Right cardiac atrium (tissue), 5 donors: Measurements from ENCODE around the gene SPG11. TPM values are rescaled to one million over a fixed set of nuclear protein-coding genes. Genes with fewer than 3 reads are reported as not detected.
"Not testable (repeated sequence)": the region's sequence is repeated elsewhere in the genome, so short reads cannot be mapped to it uniquely, and the experiment has no call there.

Experiments
- ATAC-seq, 2 donors: fragments of 200-7000 bp; cut with Tn5 transposase; one replicate each; pipeline versions ENCODE4 v1.8.0 to v1.9.1; 2020; ENCODE audit warnings: moderate library complexity in 2 of 2, mild to moderate bottlenecking in 1 of 2
- DNase-seq, 3 donors: peaks; one replicate each; pipeline ENCODE4 v3.0.0-alpha.2; 2020
- H3K27ac ChIP-seq: one replicate; pipeline ENCODE4 v1.5.1; 2013; ENCODE audit warnings: mild to moderate bottlenecking, low read length, control low read depth, moderate library complexity
- H3K27me3 ChIP-seq: one replicate; pipeline ENCODE4 v1.6.1; 2013; ENCODE audit not compliant: control insufficient read depth, insufficient read depth
- H3K4me1 ChIP-seq: one replicate; pipeline ENCODE4 v1.6.1; 2013; ENCODE audit warnings: low read length; ENCODE audit not compliant: control insufficient read depth, insufficient read depth
- H3K4me3 ChIP-seq: one replicate; pipeline ENCODE4 v1.5.1; 2013; ENCODE audit warnings: low read length, control low read depth
- H3K9me3 ChIP-seq: one replicate; pipeline ENCODE4 v1.6.1; 2013; ENCODE audit warnings: low read length; ENCODE audit not compliant: control insufficient read depth
- WGBS: extraction: QIAGEN DNeasy Blood & Tissue Kit; methylation state at CpG from one replicate; pipeline ENCODE4 v1.1.7; 2013; 5-methylcytosine and 5-hydroxymethylcytosine counted together
- intact Hi-C, 4 donors: fragments of 100-400 bp; cut with DNase I; formaldehyde crosslinking; loops; one replicate each; pipeline versions ENCODE4 v1.11.0 to v1.14.0; 2022 to 2023
- polyA plus RNA-seq: library from polyadenylated mRNA; stranded (reverse); fragments of 200-250 nt; gene quantifications from one replicate; pipeline ENCODE4 v1.2.3, GENCODE V29; 2013
- total RNA-seq, 4 donors: library from RNA; stranded (reverse); fragmentation: NEBNext Ultra II Directional; extraction: Animal tissue kit (Norgen Biotek cat#: 25700); gene quantifications; one replicate each; pipeline ENCODE4 v1.2.1, GENCODE V29; 2021
- donor health status: healthy with polysubstance abuse.
- donor health status: DM: no; HTN: yes; CAD: no.
- donor health status: DM: no; HTN: no; CAD: no.
- donor health status: DM: no; HTN: yes; CAD: no; lungs with severe emphysema.
- donor health status: DM: yes; HTN: yes; CAD: no.

SPG11 gene
- total and polyA plus RNA-seq, 5 donors: 15.0 to 45.7 (median 40.7) TPM

DNA sequence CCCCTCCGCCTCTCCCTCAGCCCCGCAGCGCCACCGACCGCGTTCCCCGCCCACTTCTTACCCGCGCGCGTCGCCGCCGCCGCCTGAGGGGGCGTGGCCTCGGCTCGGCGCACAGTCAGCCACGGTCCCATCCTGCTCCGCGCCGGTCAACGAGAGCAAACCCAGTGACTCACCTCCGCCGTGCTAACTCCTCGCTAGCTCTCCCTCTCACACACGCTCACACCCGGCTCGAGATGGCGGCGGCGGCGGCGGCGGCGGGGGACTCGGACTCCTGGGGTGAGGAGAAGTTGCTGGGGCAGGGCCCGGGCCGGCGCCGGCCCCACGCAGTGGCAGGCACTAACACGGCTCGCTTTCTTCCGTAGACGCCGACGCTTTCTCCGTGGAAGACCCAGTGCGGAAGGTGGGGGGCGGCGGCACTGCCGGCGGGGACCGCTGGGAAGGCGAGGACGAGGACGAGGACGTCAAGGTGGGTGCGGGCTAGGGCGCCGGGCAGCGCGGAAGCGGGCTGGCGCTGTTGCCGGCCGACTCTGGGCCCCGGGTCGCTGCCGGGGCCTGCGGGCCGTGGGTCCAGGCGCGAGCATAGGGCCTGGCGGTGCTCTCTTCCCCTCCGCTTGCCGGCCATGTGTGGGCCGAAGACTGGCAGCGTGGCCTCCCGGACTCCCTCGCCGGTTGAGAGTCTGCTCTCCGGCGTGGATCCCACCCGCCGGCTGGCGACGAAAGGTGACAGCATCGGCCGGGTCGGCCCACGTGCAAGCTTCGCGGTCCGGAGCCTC is 126.3 kb downstream of the SPG11 start, which contains the start of gene EIF3J:
Gene EIF3J (plus strand): TSS at position 186 of the 773 bp plus-strand sequence. CDS start 48 bp downstream, at position 234.
- under 1% methylated on average over 97 of the region's 97 CpGs for WGBS
- intact Hi-C loops: no loop called here
- H3K4me1 ChIP-seq: no peaks in the 10 kb centered on the region
- peak within 1 kb of the TSS; percentile 62 for H3K4me3 ChIP-seq
- DNase-seq (peak; percentile 96 to 98 (median 98)), ATAC-seq (peak; percentile 96 to 97)
- H3K9me3 ChIP-seq: no peaks in the 10 kb centered on the region
- peak within 1 kb of the TSS; percentile 95 for H3K27ac ChIP-seq
- no peaks in the 10 kb centered on the region for H3K27me3 ChIP-seq

DNA sequence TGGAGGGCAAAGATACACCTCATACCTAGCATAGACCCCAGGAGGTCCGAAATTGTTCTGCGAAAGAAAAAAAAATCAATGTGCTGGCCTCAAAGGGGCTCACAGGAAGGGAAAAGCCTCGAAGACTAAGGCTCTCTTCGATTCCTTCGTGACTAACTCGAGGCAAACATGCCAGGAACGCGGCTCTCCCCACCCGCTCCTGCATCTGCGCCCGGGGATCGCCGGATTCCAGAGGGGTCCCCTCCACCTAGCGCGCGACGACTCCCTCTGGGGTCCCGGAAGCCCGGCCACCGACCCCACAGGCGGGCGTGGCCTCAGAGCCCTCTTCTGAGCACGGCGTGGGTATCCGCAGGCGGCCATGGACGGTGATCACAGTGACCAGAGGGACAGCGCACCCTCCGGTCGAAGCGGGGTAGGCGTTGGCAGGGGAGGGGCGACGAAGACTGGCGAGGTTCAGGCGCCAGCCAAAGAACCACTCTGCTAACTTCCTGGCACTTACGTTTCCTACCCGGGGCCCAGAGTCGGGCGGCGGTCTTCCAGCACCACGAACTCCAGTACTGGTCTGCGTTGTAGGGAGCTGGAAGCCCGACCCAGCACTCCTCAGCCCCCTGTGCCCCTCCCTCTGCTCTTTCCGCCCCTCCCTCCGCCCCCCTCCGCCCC is 127.0 kb downstream of the SPG11 start:
- intact Hi-C loops: no loop called here
- Histone ChIP-seq H3K4me3 (peak overlapping the region; percentile 62), H3K9me3 (no peaks in the 10 kb centered on the region), H3K27me3 (no peaks in the 10 kb centered on the region), H3K4me1 (no peaks in the 10 kb centered on the region), H3K27ac (peak overlapping the region; percentile 95)
- peak; percentile 89 to 92 for ATAC-seq
- WGBS: under 1% methylated on average over 45 of the region's 47 CpGs
- peak; percentile 90 to 95 (median 95) for DNase-seq

GRCh38 chr15:44535523-44536301 is 127.8 kb downstream of the SPG11 start:
- no peak for ATAC-seq
- DNase-seq: peak in 1 of 3 donors; percentile 59
- Histone ChIP-seq H3K4me1 (no peaks in the 10 kb centered on the region), H3K27ac (peak overlapping the region; percentile 95), H3K4me3 (peak overlapping the region; percentile 62), H3K27me3 (no peaks in the 10 kb centered on the region), H3K9me3 (no peaks in the 10 kb centered on the region)
- 61% methylated on average over 36 of the region's 36 CpGs for WGBS
- intact Hi-C loops: no loop called here

- H3K27ac ChIP-seq: no peak overlapping the region
- WGBS: 95% methylated on average over 8 of the region's 8 CpGs
- intact Hi-C loops: no loop called here
These were observed 128.4 kb downstream of the SPG11 start for GRCh38 chr15:44535092-44535491.

GRCh38 chr15:44532689-44533088 is 130.8 kb downstream of the SPG11 start:
- ATAC-seq (no peak), DNase-seq (no peak)
- WGBS: 97% methylated on average over 3 of the region's 3 CpGs
- intact Hi-C loops: no loop called here
- H3K9me3 ChIP-seq: no peaks in the 10 kb centered on the region
- no peaks in the 10 kb centered on the region for H3K27me3 ChIP-seq
- H3K4me3 ChIP-seq: no peak overlapping the region
- no peak overlapping the region for H3K27ac ChIP-seq
- H3K4me1 ChIP-seq: no peaks in the 10 kb centered on the region

More at GRCh38 chr15:44535092-44535491, 128.4 kb downstream of the SPG11 start:
- Histone ChIP-seq H3K4me3 (no peak overlapping the region), H3K4me1 (no peaks in the 10 kb centered on the region), H3K9me3 (no peaks in the 10 kb centered on the region), H3K27me3 (no peaks in the 10 kb centered on the region)
- no peak for ATAC-seq
- DNase-seq: no peak

DNA sequence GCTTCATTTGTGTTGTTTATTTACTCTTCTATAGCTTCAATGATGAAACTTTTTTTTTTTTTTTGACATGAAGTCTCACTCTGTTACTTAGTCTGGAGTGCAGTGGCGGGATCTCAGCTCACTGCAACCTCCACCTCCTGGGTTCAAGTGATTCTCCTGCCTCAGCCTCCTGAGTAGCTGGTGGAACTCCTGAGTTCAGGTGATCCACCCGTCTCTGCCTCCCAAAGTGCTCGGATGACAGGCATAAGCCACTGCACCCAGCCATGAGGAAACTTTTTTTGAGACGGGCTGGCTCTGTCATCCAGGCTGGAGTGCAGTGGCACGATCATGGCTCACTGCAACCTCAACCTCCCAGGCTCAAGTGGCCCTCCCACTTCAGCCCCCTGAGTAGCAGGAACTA is 131.2 kb downstream of the SPG11 start:
- H3K27ac ChIP-seq, H3K4me1 ChIP-seq, H3K27me3 ChIP-seq, intact Hi-C loops, ATAC-seq, H3K4me3 ChIP-seq, DNase-seq, H3K9me3 ChIP-seq: not testable (repeated sequence)
- 95% methylated on average over 5 of the region's 5 CpGs for WGBS

- Histone ChIP-seq H3K4me1 (no peaks in the 10 kb centered on the region), H3K9me3 (no peaks in the 10 kb centered on the region), H3K27me3 (no peaks in the 10 kb centered on the region), H3K4me3 (no peak overlapping the region), H3K27ac (no peak overlapping the region)
- no peak for DNase-seq
- no peak for ATAC-seq
- 95% methylated on average over 3 of the region's 3 CpGs for WGBS
- intact Hi-C loops: no loop called here
These were observed 132.8 kb downstream of the SPG11 start for GRCh38 chr15:44530653-44531052.

GRCh38 chr15:44529864-44530604 is 133.4 kb downstream of the SPG11 start:
- H3K27me3 ChIP-seq: no peaks in the 10 kb centered on the region
- no peak overlapping the region for H3K4me3 ChIP-seq
- 67% methylated on average over 10 of the region's 10 CpGs for WGBS
- intact Hi-C loops: no loop called here
- no peaks in the 10 kb centered on the region for H3K9me3 ChIP-seq
- ATAC-seq (no peak), DNase-seq (no peak)
- no peaks in the 10 kb centered on the region for H3K4me1 ChIP-seq
- H3K27ac ChIP-seq: no peak overlapping the region

DNA sequence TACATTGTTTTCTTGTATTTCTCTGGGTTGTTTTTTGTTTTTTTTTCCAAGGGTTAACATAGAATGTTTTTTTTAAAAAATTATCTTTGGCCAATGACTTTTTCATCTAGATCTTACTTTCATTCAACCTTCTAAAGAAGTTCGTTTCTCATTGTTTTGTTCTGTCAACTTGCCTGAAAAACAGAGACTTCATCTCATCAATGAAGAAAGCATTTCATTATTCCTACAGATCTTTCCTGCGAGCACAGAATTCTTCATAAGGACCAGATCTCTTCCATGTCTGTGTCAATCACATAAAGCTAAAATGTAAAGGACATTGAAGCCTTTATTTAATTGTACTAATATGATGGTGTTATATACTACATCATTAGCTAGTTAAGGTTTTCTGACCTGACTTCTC is 136.2 kb downstream of the SPG11 start:
- intact Hi-C loops: no loop called here
- no peak for ATAC-seq
- DNase-seq: no peak
- H3K27ac ChIP-seq: no peak overlapping the region
- no peaks in the 10 kb centered on the region for H3K9me3 ChIP-seq
- no peaks in the 10 kb centered on the region for H3K4me1 ChIP-seq
- 79% methylated on average over 2 of the region's 2 CpGs for WGBS
- no peak overlapping the region for H3K4me3 ChIP-seq
- no peaks in the 10 kb centered on the region for H3K27me3 ChIP-seq

- intact Hi-C loops: no loop called here
- no peak for ATAC-seq
- Histone ChIP-seq H3K9me3 (no peaks in the 10 kb centered on the region), H3K27ac (no peak overlapping the region), H3K4me3 (no peak overlapping the region), H3K27me3 (no peaks in the 10 kb centered on the region), H3K4me1 (no peaks in the 10 kb centered on the region)
- 97% methylated on average over 1 of the region's 1 CpG for WGBS
- no peak for DNase-seq
These were observed 138.4 kb downstream of the SPG11 start for GRCh38 chr15:44525018-44525417.
